Stimulated activated naive CD4-positive, alpha-beta T cell treated with Interleukin-2 at 50 U/mL for 16 hours (primary cell): Measurements from ENCODE around the gene CDHR1.

Experiments
- DNase-seq: peaks from one replicate; lab custom pipeline; 2025; lab: John Stamatoyannopoulos, UW

Gene CDHR1

GRCh38 chr10:84200537-84201243 lies 6.4 kb downstream of the CDHR1 start:
- DNase-seq, result no peak

- DNase-seq, result no peak
Measured at GRCh38 chr10:84201244-84201606, 6.9 kb downstream of the CDHR1 start.

GRCh38 chr10:84201682-84202081 lies 7.3 kb downstream of the CDHR1 start:
- no peak for DNase-seq

- DNase-seq, result no peak
Measured at GRCh38 chr10:84202349-84202748, 8.0 kb downstream of the CDHR1 start.

GRCh38 chr10:84204122-84204521 lies 9.8 kb downstream of the CDHR1 start:
- DNase-seq, result no peak

GRCh38 chr10:84204610-84205009 lies 10.3 kb downstream of the CDHR1 start:
- DNase-seq, result no peak

- peak; percentile 31 for DNase-seq
Measured at GRCh38 chr10:84205049-84205852, 10.9 kb downstream of the CDHR1 start.

- no peak for DNase-seq
Measured at GRCh38 chr10:84205853-84206525, 11.7 kb downstream of the CDHR1 start.

GRCh38 chr10:84208023-84208422 lies 13.7 kb downstream of the CDHR1 start:
- no peak for DNase-seq

GRCh38 chr10:84211566-84211965 lies 17.2 kb downstream of the CDHR1 start:
- DNase-seq, result no peak

GRCh38 chr10:84212014-84212413 lies 17.7 kb downstream of the CDHR1 start:
- no peak for DNase-seq

GRCh38 chr10:84213076-84213475 lies 18.7 kb downstream of the CDHR1 start:
- DNase-seq, result no peak

GRCh38 chr10:84214046-84214572 lies 19.8 kb downstream of the CDHR1 start:
- no peak for DNase-seq

- DNase-seq, result no peak
Measured at GRCh38 chr10:84214612-84215235, 20.4 kb downstream of the CDHR1 start.

GRCh38 chr10:84216834-84217233 lies 22.5 kb downstream of the CDHR1 start:
- DNase-seq, result no peak

- no peak for DNase-seq
Measured at GRCh38 chr10:84217746-84218145, 23.4 kb downstream of the CDHR1 start.

GRCh38 chr10:84221916-84222315 lies 27.6 kb downstream of the CDHR1 start:
- no peak for DNase-seq

GRCh38 chr10:84224411-84225028 lies 30.2 kb downstream of the CDHR1 start:
- DNase-seq, result no peak

GRCh38 chr10:84225427-84226173 lies 31.3 kb downstream of the CDHR1 start, which contains the start of gene LRIT2:
TSS of gene LRIT2 (minus strand) at chr10:84225544. CDS start at chr10:84225520, 24 bp downstream.
- no peak for DNase-seq

- DNase-seq, result no peak
Measured at GRCh38 chr10:84226616-84227015, 32.3 kb downstream of the CDHR1 start.

- DNase-seq, result no peak
Measured at GRCh38 chr10:84227810-84228209, 33.5 kb downstream of the CDHR1 start.
